IPS DF 6.9 (cell line): ENCODE data around the gene OR2S2.

Experiments used
- DNase-seq: peaks from one replicate; pipeline ENCODE4 v3.0.0-alpha.2; 2013; ENCODE audit warnings: low read depth, low spot score
- H3K27ac ChIP-seq: one replicate; pipeline ENCODE4 v1.5.1; 2013; ENCODE audit warnings: low read length, control low read depth
- H3K27me3 ChIP-seq: 2 replicates; pipeline ENCODE4 v1.6.1; 2013; ENCODE audit warnings: mild to moderate bottlenecking, low read length; ENCODE audit not compliant: control insufficient read depth, insufficient read depth
- H3K36me3 ChIP-seq: 2 replicates; pipeline ENCODE4 v1.6.1; 2013; ENCODE audit warnings: low read length; ENCODE audit not compliant: control insufficient read depth, insufficient read depth
- H3K4me1 ChIP-seq: 2 replicates; pipeline ENCODE4 v1.6.1; 2013; ENCODE audit warnings: low read length; ENCODE audit not compliant: control insufficient read depth, insufficient read depth
- H3K4me3 ChIP-seq: 2 replicates; pipeline ENCODE4 v1.5.1; 2013; ENCODE audit warnings: mild to moderate bottlenecking, low read length
- H3K9me3 ChIP-seq: 2 replicates; pipeline ENCODE4 v1.6.1; 2013; ENCODE audit warnings: low read length, inconsistent platforms; ENCODE audit not compliant: control insufficient read depth, insufficient read depth
- WGBS: extraction: QIAGEN DNeasy Blood & Tissue Kit; methylation state at CpG from one replicate; pipeline ENCODE4 v1.1.7; 2013; ENCODE audit warnings: mixed read lengths, missing lambda C conversion rate; ENCODE audit not compliant: insufficient read length, insufficient coverage; 5-methylcytosine and 5-hydroxymethylcytosine counted together

OR2S2 gene

GRCh38 chr9:35962126-35962906 lies 4.4 kb upstream of the OR2S2 start:
- H3K27me3 ChIP-seq, result no peaks in the 10 kb centered on the region
- peaks cover 2% of the 10 kb centered on the region for H3K4me1 ChIP-seq
- H3K36me3 ChIP-seq, result no peaks in the 10 kb centered on the region
- no peak overlapping the region for H3K4me3 ChIP-seq
- no peak for DNase-seq
- no peaks in the 10 kb centered on the region; the same call in 1 of the 2 replicates for H3K9me3 ChIP-seq
- H3K27ac ChIP-seq, result no peak overlapping the region
- no CpG with 5 or more reads among the region's 23 CpGs for WGBS

- H3K36me3 ChIP-seq, result no peaks in the 10 kb centered on the region
- no peaks in the 10 kb centered on the region; the same call in 1 of the 2 replicates for H3K9me3 ChIP-seq
- no peak overlapping the region for H3K4me3 ChIP-seq
- H3K27me3 ChIP-seq, result no peaks in the 10 kb centered on the region
- H3K27ac ChIP-seq, result no peak overlapping the region
- no CpG with 5 or more reads among the region's 3 CpGs for WGBS
- no peak for DNase-seq
- peaks cover 2% of the 10 kb centered on the region for H3K4me1 ChIP-seq
These were observed 2.2 kb upstream of the OR2S2 start for GRCh38 chr9:35960039-35960655.

- WGBS, result no CpG with 5 or more reads among the region's 5 CpGs
These were observed 1.3 kb downstream of the OR2S2 start for GRCh38 chr9:35956651-35957050.

DNA sequence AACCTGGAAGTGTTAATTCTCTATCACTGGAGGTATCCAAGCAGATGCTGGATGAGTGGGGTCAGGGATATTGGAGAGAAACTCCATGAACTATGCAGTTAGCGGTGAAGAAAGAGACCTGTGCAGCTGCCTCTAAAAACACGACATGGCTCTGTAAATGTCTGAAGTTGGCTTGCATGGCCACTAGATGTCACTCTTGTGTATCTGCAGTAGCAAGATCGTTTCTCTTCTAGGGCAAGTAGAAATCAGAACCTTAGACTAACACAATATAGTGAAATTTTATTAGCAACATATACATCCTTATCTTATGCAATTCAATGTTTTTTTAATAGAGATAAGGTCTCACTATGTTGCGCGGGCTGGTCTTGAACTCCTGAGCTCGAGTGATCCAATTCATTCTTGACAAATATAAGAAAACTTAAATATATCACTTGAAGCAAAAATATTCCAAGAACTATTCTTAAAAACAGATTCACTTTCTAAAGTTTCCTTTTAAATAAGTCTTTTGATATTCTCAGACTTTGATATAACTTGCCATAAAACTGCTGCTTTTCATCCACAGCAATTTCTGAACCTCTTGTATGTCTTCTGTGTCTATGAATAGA lies 2.9 kb downstream of the OR2S2 start:
- Histone ChIP-seq H3K27me3 (no peaks in the 10 kb centered on the region), H3K4me1 (no peaks in the 10 kb centered on the region), H3K36me3 (no peaks in the 10 kb centered on the region), H3K27ac (no peak overlapping the region), H3K4me3 (no peak overlapping the region), H3K9me3 (no peaks in the 10 kb centered on the region)
- WGBS, result no CpG with 5 or more reads among the region's 6 CpGs
- DNase-seq, result peak; percentile 33

More at GRCh38 chr9:35956651-35957050, 1.3 kb downstream of the OR2S2 start:
- DNase-seq, result no peak
- H3K27ac ChIP-seq, result no peak overlapping the region
- H3K4me3 ChIP-seq, result no peak overlapping the region
- H3K4me1 ChIP-seq, result no peaks in the 10 kb centered on the region
- H3K36me3 ChIP-seq, result no peaks in the 10 kb centered on the region
- H3K27me3 ChIP-seq, result no peaks in the 10 kb centered on the region
- H3K9me3 ChIP-seq, result no peaks in the 10 kb centered on the region

DNA sequence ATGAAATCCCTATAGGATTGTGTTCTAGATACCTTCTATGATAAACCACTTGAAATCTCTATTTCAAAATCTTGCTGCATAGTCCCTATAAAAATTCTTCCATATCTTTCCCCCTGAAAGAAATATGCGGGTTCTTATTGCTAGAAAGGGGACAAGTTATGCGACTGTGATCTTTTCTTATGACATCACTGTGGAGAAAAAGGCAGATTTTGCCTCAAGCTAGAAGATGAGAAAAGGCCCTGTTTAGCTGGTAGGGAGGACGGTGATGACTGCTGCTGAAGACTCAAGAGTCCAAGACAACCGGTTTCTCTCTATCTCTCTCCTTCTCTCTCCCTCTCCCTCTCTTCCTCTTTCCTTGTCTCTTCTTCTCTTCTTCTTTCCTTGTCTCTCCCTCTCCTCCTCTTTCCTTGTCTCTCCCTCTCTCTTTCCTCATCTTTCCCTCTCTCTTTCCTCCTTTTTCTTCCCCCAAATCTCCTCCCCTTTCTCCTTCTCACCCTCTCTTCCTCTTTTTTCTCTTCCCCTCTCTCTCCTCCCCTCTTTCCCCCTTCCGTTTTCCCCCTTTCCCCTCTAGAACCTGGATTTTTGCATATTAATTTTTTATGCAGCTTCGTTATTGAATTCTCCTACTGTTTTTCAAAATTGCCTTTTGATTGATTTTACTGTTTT lies 5.3 kb downstream of the OR2S2 start:
- Histone ChIP-seq H3K36me3 (no peaks in the 10 kb centered on the region), H3K27me3 (no peaks in the 10 kb centered on the region)
- 100% methylated on average over 1 of the region's 6 CpGs for WGBS

GRCh38 chr9:35951736-35952135 lies 6.2 kb downstream of the OR2S2 start:
- no peak for DNase-seq
- Histone ChIP-seq H3K36me3 (no peaks in the 10 kb centered on the region), H3K27ac (no peak overlapping the region), H3K4me1 (no peaks in the 10 kb centered on the region), H3K9me3 (no peaks in the 10 kb centered on the region), H3K4me3 (no peak overlapping the region), H3K27me3 (no peaks in the 10 kb centered on the region)
- no CpG with 5 or more reads among the region's 6 CpGs for WGBS

More for the DNA sequence above, 5.3 kb downstream of the OR2S2 start:
- H3K4me1 ChIP-seq, result no peaks in the 10 kb centered on the region
- H3K9me3 ChIP-seq, result no peaks in the 10 kb centered on the region
- no peak overlapping the region for H3K27ac ChIP-seq
- no peak overlapping the region for H3K4me3 ChIP-seq
- no peak for DNase-seq

GRCh38 chr9:35948901-35949318 lies 9.0 kb downstream of the OR2S2 start:
- Histone ChIP-seq H3K4me3 (no peak overlapping the region), H3K27ac (no peak overlapping the region), H3K27me3 (no peaks in the 10 kb centered on the region; the same call in 1 of the 2 replicates), H3K9me3 (no peaks in the 10 kb centered on the region), H3K36me3 (no peaks in the 10 kb centered on the region), H3K4me1 (no peaks in the 10 kb centered on the region)
- no CpG with 5 or more reads among the region's 2 CpGs for WGBS
- no peak for DNase-seq

DNA sequence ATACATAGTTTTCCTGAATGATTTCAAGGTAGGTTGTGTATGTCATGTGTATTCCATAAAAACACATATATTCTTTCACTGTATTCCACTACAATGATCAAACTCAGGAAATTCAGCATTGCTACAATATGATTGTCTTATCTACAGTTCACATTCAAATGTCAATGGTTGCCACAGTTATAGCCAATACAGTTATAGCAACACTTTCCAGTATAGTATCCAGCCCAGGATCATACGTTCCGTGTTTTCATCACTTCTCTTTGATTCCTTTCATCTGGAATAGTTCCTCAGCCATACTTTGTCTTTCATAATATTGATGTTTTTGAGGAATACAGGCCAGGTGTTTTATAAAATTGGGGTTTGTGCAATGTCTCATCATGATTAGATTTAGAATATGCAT lies 9.5 kb downstream of the OR2S2 start:
- no peaks in the 10 kb centered on the region for H3K9me3 ChIP-seq
- no peak overlapping the region for H3K27ac ChIP-seq
- H3K4me3 ChIP-seq, result no peak overlapping the region
- H3K4me1 ChIP-seq, result no peaks in the 10 kb centered on the region
- no peaks in the 10 kb centered on the region; the same call in 1 of the 2 replicates for H3K27me3 ChIP-seq
- no peaks in the 10 kb centered on the region for H3K36me3 ChIP-seq
- DNase-seq, result no peak
- WGBS, result no CpG with 5 or more reads among the region's 2 CpGs

DNA sequence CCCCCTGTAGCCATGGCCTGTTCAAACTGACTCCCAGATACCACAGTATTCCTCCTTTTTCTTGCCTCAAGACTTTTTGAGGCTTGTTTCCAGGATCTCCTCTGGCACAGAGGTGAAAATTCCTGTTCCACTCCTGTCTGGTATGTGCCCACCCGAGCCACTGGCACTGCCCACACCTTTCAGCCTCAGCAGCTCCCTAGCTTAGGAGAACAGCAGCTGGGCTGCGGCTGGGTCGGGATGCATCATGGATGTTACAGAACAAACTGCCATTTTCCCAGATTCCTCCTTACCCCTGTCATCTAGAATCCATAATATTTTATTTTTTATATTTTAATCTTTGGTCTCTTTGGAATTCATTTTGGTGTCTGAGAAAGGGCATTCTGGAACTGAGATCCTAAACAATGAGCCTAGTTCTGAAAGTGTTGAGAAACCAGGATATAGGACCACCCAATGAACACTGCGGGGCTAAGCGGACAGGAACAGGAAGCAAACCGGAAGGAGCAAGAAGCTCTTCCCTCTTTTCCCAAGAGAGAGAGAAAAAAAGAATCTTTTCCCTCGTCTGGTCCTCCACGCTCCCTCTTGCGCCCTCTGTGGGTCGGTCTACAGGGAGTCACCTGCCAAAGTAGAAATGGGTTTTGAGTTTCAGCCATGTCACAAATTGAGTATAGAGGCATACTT lies 12.5 kb downstream of the OR2S2 start:
- DNase-seq, result peak; percentile 70
- H3K9me3 ChIP-seq, result no peaks in the 10 kb centered on the region
- H3K4me1 ChIP-seq, result no peaks in the 10 kb centered on the region
- no peak overlapping the region for H3K27ac ChIP-seq
- no CpG with 5 or more reads among the region's 10 CpGs for WGBS
- no peaks in the 10 kb centered on the region; the same call in 1 of the 2 replicates for H3K27me3 ChIP-seq
- H3K4me3 ChIP-seq, result no peak overlapping the region
- H3K36me3 ChIP-seq, result no peaks in the 10 kb centered on the region

DNA sequence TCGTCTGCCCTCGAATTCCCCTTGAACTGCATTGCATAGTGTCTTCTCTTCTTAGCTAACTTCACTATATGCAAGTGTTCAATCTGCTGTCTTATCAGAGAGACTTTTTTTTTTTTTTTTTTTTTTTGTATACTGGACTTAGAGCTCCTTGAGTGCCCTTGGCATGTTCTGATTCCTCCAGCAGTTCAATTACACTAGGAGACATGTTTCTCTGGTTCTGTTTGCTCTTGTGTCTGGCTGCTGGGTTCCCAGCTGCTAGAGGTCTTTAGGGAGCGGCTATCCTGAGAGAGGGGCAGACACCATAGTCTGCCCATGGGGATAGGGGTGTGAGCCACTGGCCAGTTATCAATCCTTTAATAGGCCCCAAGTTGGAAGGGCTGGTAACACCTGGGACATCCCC lies 13.1 kb downstream of the OR2S2 start:
- H3K27me3 ChIP-seq, result no peaks in the 10 kb centered on the region; the same call in 1 of the 2 replicates
- no peak for DNase-seq
- H3K4me3 ChIP-seq, result no peak overlapping the region
- H3K36me3 ChIP-seq, result no peaks in the 10 kb centered on the region
- H3K4me1 ChIP-seq, result no peaks in the 10 kb centered on the region
- no peaks in the 10 kb centered on the region for H3K9me3 ChIP-seq
- no CpG with 5 or more reads among the region's 3 CpGs for WGBS
- H3K27ac ChIP-seq, result no peak overlapping the region
